Pancreas (tissue), 10 donors: ENCODE measurements around the gene HMCN1. TPM values are rescaled to one million over a fixed set of nuclear protein-coding genes. Genes with fewer than 3 reads are reported as not detected.

Source experiments
- ATAC-seq, 4 donors: fragments of 200-7000 bp; cut with Tn5 transposase; one replicate each; pipeline versions ENCODE4 v1.8.0 to v1.9.1; 2020; ENCODE audit warnings: mild to moderate bottlenecking in 4 of 4, moderate library complexity in 4 of 4
- DNase-seq, 6 donors: peaks; one replicate each; pipeline ENCODE4 v3.0.0-alpha.2; 2020
- FAIRE-seq: peaks from 2 replicates; lab custom pipeline; 2012; peaks lifted over from hg19 to GRCh38; lab: Jason Lieb, UNC
- H3K27ac ChIP-seq, 4 donors: fragments of 200-600 bp; sonication (generic); 1 replicate in 3 of 4; 2 replicates in 1 of 4; pipeline versions ENCODE4 v1.5.0 to v1.8.0; 2020
- H3K27me3 ChIP-seq, 4 donors: fragments of 200-600 bp; one replicate each; pipeline ENCODE4 v1.8.0; 2021
- H3K36me3 ChIP-seq, 3 donors: fragments of 200-600 bp; sonication (generic) in 1 of 3; one replicate each; pipeline versions ENCODE4 v1.5.0 to v1.8.0; 2020 to 2021
- H3K4me1 ChIP-seq, 3 donors: fragments of 200-600 bp; one replicate each; pipeline ENCODE4 v1.8.0; 2021
- H3K4me3 ChIP-seq, 4 donors: fragments of 200-600 bp; sonication (generic) in 2 of 4; one replicate each; pipeline versions ENCODE4 v1.5.0 to v1.8.0; 2020 to 2021
- H3K9me3 ChIP-seq, 4 donors: fragments of 200-600 bp; one replicate each; pipeline ENCODE4 v1.8.0; 2021
- whole genome bisulfite sequencing, 2 donors: extraction: QIAGEN DNeasy Blood & Tissue Kit; methylation state at CpG; one replicate each; pipeline ENCODE4 v1.1.7; 2013; 5-methylcytosine and 5-hydroxymethylcytosine counted together
- intact Hi-C, 3 donors: fragments of 100-400 bp; cut with DNase I; formaldehyde crosslinking; loops; one replicate each; pipeline versions ENCODE4 v1.11.1 to v1.14.2; 2022
- polyA plus RNA-seq, 2 donors: library from polyadenylated mRNA; stranded (reverse); fragments of 200-250 nt; gene quantifications; one replicate each; pipeline ENCODE4 v1.2.3, GENCODE V29; 2013
- total RNA-seq, 6 donors: library from RNA; stranded (reverse); fragmentation: NEBNext Ultra II Directional in 4 of 6; extraction: Animal tissue kit (Norgen Biotek cat#: 25700) in 4 of 6; gene quantifications; one replicate each; pipeline versions ENCODE4 v1.2.1 to v1.2.4, GENCODE V29; 2021 to 2023
- TF ChIP-seq, protein P1 (sequence below), 4 donors: fragments of 200-600 bp; sonication (generic) in 3 of 4; IDR thresholded peaks; one replicate each; pipeline versions ENCODE4 v1.5.0 to v1.8.0; 2021; ENCODE audit warnings: antibody characterized with exemption in 4 of 4
- donor health status: healthy with polysubstance abuse.
- donor health status: DM: no; HTN: no; CAD: no; lungs with moderate emphysema.
- donor health status: DM: no; HTN: no; CAD: no.
- donor health status: control.
- donor health status: control.
- donor health status: Bipolar disorder and iron deficiency.
- donor health status: DM: yes; HTN: yes; CAD: no.
- donor health status: DM: no; HTN: no; CAD: no.
- donor health status: DM: no; HTN: no; CAD: no.
- donor health status: DM: yes; HTN: yes; CAD: no.

HMCN1 gene
- total and polyA plus RNA-seq, 8 donors, result 0.19 to 4.8 (median 0.60) TPM

DNA sequence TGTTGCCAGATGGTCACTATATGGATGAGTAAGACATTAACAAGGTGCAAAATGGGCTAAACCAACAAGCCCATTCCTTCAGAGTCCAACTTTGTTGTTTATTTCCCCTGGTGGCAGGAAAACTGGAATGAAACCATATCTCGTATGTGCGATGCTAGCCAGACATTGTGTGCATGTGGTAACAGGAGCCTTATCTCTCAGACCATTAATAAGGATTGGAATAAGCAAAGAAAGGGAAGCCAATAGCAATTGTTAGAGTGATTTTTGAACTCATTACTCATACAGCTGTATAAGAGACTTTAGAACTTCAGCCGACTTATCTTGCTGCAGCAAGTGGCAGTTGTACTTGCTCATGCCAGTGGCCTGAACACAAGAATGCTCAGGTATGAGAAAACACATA is 30.0 kb upstream of the HMCN1 start:
- intact Hi-C loops, result no loop called here
- TF ChIP-seq, protein P1, sequence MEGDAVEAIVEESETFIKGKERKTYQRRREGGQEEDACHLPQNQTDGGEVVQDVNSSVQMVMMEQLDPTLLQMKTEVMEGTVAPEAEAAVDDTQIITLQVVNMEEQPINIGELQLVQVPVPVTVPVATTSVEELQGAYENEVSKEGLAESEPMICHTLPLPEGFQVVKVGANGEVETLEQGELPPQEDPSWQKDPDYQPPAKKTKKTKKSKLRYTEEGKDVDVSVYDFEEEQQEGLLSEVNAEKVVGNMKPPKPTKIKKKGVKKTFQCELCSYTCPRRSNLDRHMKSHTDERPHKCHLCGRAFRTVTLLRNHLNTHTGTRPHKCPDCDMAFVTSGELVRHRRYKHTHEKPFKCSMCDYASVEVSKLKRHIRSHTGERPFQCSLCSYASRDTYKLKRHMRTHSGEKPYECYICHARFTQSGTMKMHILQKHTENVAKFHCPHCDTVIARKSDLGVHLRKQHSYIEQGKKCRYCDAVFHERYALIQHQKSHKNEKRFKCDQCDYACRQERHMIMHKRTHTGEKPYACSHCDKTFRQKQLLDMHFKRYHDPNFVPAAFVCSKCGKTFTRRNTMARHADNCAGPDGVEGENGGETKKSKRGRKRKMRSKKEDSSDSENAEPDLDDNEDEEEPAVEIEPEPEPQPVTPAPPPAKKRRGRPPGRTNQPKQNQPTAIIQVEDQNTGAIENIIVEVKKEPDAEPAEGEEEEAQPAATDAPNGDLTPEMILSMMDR (IDR thresholded peaks at IDR 0.05), result no peak
- H3K27ac ChIP-seq, result no peak overlapping the region
- H3K4me3 ChIP-seq, result no peak overlapping the region
- ATAC-seq (no peak), FAIRE-seq (no peak), DNase-seq (no peak)
- H3K4me1 ChIP-seq, result no peaks in the 10 kb centered on the region
- no peaks in the 10 kb centered on the region for H3K36me3 ChIP-seq
- 45 to 52% methylated on average over 3 of the region's 3 CpGs for WGBS, 2 donors
- peaks cover 0 to 4% (median 0%) of the 10 kb centered on the region in 4 donors for H3K27me3 ChIP-seq
- no peaks in the 10 kb centered on the region for H3K9me3 ChIP-seq

- TF ChIP-seq, protein P1 (IDR thresholded peaks at IDR 0.05), result no peak
- Histone ChIP-seq H3K4me3 (peak overlapping the region in 1 of 4 donors; percentile 4), H3K4me1 (peaks cover 0 to 6% (median 5%) of the 10 kb centered on the region in 3 donors), H3K27me3 (peaks cover 0 to 5% (median 0%) of the 10 kb centered on the region in 4 donors), H3K36me3 (no peaks in the 10 kb centered on the region), H3K9me3 (no peaks in the 10 kb centered on the region), H3K27ac (no peak overlapping the region)
- FAIRE-seq (no peak), DNase-seq (no peak), ATAC-seq (no peak)
- intact Hi-C loops, result no loop called here
- WGBS, 2 donors, result 61 to 67% methylated on average over 3 of the region's 3 CpGs
Measured at GRCh38 chr1:185716095-185716494, 18.1 kb upstream of the HMCN1 start.

DNA sequence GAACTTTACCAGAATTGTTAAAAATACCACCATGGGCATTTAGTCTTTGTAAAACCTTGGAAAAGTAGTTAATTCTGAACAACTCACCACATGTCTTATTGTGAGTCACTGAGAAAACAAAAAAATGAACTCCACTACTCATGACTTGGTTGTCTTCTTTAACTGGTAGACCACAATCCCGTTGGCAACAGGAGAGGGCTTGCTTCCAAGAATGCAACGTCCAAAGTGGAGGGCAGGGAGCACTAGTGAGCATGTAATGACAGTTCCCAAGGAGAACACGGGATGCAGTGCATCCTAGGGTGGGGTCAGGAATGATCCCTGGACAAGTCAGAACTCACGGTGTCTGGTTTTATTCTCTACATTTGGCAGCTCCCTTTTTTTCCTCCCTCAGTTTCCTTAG is 15.2 kb upstream of the HMCN1 start:
- peaks cover 0 to 6% (median 5%) of the 10 kb centered on the region in 3 donors for H3K4me1 ChIP-seq
- FAIRE-seq (no peak), ATAC-seq (peak in 3 of 4 donors; percentile 41 to 52 (median 46)), DNase-seq (peak in 1 of 6 donors; percentile 11)
- 5 to 6% methylated on average over 4 of the region's 4 CpGs for WGBS, 2 donors
- peaks cover 0 to 5% (median 0%) of the 10 kb centered on the region in 4 donors for H3K27me3 ChIP-seq
- no peak overlapping the region for H3K27ac ChIP-seq
- intact Hi-C loops, result no loop called here
- H3K4me3 ChIP-seq, result no peak overlapping the region
- no peaks in the 10 kb centered on the region for H3K9me3 ChIP-seq
- H3K36me3 ChIP-seq, result no peaks in the 10 kb centered on the region
- TF ChIP-seq, protein P1 (IDR thresholded peaks at IDR 0.05), result no peak

GRCh38 chr1:185720633-185721272 is 13.4 kb upstream of the HMCN1 start:
- DNase-seq (no peak), FAIRE-seq (no peak), ATAC-seq (peak in 3 of 4 donors; percentile 64 to 80 (median 72))
- H3K4me1 ChIP-seq, result peaks cover 0 to 6% (median 5%) of the 10 kb centered on the region in 3 donors
- H3K27ac ChIP-seq, result no peak overlapping the region
- TF ChIP-seq, protein P1 (IDR thresholded peaks at IDR 0.05), result peak in 3 of 4 donors; percentile 11 to 29 (median 15)
- no peaks in the 10 kb centered on the region for H3K9me3 ChIP-seq
- peaks cover 0 to 5% (median 0%) of the 10 kb centered on the region in 4 donors for H3K27me3 ChIP-seq
- 5 to 6% methylated on average over 2 of the region's 2 CpGs for WGBS, 2 donors
- H3K4me3 ChIP-seq, result no peak overlapping the region
- H3K36me3 ChIP-seq, result no peaks in the 10 kb centered on the region
- intact Hi-C loops, result loop anchor here in 1 of 3 donors (10.0 kb wide), 1 partner anchor 494 kb away; no protein-coding TSS in a partner anchor

- no peak for FAIRE-seq
- H3K27ac ChIP-seq, result no peak overlapping the region
- H3K4me3 ChIP-seq, result no peak overlapping the region
- H3K4me1 ChIP-seq, result peaks cover 0 to 6% (median 5%) of the 10 kb centered on the region in 3 donors
- ATAC-seq, result no peak
- peaks cover 0 to 5% (median 0%) of the 10 kb centered on the region in 4 donors for H3K27me3 ChIP-seq
- DNase-seq, result no peak
- intact Hi-C loops, result loop anchor here in 1 of 3 donors (10.0 kb wide), 1 partner anchor 493 kb away; no protein-coding TSS in a partner anchor
- H3K9me3 ChIP-seq, result no peaks in the 10 kb centered on the region
- H3K36me3 ChIP-seq, result no peaks in the 10 kb centered on the region
- TF ChIP-seq, protein P1 (IDR thresholded peaks at IDR 0.05), result no peak
Measured at GRCh38 chr1:185721553-185721952, 12.6 kb upstream of the HMCN1 start.
